Stimulated activated CD4-positive, alpha-beta T cell treated with anti-CD3 and anti-CD28 coated beads, TNF-alpha, amount 100 ng/mL, for 48 hours (primary cell): ENCODE data around the gene AK8.
A peak's percentile ranks its signal among the peaks of the same experiment; 100 is the strongest.

Experiments
- DNase-seq, 3 donors: peaks; one replicate each; pipeline ENCODE4 v3.0.0-alpha.2; 2020; ENCODE audit warnings: low read depth in 3 of 3

AK8 gene

DNA sequence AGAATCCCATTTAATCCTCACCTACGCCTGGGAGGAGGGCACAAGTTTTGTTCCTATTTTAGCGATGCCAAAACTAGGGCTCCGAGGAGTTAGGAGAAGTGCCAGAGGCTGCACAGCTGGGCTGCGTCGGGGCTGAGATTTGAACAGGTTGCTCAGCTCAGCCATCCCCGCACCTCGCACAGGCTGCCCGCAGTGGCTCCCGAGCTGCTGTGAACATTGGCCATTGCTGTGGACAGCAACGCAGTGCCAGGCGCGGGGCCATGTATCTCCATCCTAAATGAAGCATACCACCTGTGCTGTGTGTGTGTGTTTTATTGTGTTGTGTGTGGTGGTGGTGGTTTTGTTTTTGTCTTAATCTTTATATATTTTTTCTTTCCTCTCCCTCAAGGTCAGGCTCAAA, 52.0 kb downstream of the AK8 start:
- no peak for DNase-seq

DNA sequence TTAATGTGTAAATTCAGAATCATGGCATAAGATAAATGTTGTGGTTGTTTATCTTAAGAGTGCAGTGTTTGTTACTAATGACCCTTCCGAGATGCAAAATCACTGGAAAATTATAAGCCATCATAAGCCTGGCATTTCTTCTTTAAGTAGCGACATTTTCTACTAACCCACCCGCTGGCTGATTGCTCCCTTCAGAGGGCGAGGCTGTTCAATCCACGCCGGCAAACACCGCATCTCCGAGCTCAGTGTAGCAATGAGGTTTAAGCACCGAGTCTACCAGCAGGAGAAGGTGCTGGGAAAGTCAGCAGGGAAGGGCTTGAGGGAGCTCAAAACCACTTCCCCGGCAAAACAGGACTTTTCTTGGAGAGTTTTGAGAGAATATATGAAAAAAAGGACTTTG, 52.7 kb downstream of the AK8 start:
- no peak for DNase-seq

DNA sequence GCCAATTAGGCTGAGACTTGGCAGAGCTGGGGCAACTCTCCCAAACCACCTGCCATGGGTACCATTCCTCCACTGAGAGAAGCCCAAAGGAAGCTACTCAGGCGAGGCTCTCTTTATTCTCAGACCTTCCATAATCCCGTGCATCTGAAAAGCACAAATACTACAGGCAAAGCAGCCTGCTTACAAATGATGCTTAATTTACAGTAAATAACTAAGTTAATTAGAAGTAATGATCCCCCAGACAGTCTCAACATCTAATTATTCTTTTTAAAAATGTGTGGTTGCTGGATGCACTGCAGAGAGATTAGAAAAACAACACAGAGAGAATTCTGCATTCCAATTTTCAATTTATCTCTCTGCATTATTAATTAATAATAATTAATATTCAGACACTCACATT, 53.1 kb downstream of the AK8 start:
- DNase-seq, result no peak

DNA sequence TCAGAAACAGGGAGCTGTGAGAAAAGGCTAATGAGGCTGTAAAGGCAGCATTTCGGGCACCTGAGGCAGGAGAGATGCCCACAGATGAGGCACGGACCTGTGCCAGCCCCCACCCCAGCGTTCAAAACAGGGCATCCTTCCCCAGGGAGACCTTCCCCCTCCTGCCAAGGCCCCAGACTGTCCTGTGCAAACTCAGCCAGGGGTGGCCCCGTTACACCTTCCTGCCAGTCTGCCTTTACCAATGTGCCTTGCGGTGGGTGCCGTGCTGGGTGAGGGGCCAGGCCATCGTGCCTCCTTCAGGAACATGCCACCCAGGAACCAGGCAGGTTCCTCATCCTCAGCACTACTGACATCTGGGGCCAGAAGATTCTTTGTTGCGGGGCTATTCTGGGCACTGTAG, 53.9 kb downstream of the AK8 start:
- DNase-seq, result no peak

DNA sequence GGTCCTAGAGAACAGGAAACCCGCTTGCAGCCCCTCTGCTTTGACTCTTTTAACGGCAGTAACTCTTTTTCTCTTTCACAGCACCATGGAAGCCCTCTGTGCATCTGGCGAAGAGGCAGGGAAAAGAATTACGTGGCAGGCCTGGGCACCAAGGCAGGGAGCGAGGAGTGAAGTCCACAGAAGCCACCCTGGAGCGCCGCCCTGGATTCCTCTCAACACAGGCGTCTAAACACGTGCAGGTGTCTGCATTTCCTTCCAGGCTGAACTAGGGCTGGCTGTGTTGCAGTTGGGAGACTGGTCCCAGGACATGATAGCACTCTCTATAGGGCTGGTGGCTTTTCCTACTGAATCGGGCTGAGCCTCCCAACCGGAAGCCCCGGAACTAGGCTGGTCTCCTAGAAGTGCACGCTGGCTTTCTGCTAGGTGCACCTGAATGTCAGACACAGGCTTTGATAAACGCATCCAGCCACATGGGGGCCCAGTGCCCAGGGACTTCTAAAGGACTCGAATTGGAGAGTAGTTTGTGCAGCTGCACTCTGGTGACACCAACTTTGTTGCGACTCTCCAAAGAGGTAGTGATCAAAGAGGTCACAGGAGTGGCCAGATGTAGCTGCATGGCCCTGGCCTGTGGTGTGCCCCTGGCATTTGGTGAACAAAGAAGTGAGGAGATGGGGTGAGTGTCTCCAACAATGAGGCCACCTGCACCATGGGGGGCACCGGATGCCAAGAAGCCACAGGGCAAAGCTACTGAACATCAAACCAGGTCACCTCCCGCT, 54.5 kb downstream of the AK8 start:
- DNase-seq, result no peak

DNA sequence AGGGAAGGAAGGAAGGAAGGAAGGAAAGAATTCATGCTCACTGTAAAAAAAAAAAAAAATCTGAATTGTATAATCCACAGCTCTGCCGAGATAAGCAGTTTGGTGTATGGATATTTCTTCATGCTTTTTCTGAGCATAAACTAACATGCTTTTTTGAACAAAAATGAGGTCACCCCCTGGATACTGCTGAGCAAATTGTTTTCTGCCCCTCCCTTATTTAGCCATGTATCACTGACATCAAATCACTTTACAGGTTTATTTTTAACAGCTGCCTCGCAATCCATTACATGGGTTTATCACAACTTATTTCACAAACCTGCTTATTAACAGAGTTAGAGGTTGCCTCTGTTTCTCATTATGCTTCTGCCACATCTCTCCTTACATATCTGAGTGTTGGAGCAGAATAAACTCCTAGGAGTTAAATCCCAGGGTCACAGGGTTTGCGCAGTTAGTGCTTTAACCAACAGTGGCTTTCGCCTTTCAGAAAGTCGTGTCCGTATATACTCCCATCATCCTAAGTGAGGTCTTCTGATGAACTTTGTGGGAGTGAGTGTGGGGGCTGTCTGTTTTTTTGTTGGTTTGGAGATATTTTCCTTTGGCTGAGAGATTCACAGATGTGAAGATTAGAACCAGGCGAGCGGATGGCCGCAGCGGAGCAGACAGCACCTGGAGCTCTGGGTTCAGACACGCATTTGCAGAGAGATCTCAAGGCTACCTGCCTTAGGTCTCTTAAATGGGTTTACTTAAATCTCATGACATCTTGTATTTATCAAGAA, 57.7 kb downstream of the AK8 start:
- DNase-seq, result no peak

DNA sequence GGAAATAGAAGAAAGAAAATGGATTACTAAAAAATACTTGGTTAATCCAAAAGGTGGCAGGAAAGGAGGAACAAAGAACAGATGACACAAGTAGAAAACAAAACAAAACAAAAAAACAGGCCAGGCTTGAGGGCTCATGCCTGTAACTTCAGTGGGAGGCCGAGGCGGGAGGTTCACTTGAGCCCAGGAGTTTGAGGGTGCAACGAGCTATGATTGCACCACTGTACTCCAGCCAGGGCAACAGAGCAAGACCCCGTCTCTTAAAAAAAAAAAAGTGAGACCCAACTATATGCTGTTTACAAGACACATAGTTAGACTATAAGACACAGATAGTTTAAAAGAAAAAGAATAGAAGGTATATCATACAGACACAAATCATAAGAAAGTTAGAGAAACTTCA, 59.5 kb downstream of the AK8 start:
- no peak for DNase-seq

DNA sequence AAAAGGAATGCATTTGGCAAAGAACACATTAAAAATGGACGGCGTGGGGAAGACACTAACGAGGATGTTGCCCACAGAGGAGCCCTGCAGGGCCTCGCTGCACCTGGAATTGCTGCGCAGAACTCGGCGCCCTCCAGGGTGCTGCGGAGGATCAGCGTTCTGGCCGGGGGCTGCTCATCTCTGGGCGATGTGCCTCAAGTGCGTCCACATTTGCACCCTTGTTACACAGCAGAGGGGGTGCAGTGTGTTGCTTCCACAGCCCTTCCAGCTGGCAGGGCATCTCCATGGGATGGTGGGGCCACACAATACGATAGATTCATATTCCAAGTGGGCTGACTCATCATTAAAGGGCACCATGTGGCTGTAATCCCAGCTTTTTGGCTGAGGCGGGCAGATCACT, 63.1 kb downstream of the AK8 start:
- no peak for DNase-seq

DNA sequence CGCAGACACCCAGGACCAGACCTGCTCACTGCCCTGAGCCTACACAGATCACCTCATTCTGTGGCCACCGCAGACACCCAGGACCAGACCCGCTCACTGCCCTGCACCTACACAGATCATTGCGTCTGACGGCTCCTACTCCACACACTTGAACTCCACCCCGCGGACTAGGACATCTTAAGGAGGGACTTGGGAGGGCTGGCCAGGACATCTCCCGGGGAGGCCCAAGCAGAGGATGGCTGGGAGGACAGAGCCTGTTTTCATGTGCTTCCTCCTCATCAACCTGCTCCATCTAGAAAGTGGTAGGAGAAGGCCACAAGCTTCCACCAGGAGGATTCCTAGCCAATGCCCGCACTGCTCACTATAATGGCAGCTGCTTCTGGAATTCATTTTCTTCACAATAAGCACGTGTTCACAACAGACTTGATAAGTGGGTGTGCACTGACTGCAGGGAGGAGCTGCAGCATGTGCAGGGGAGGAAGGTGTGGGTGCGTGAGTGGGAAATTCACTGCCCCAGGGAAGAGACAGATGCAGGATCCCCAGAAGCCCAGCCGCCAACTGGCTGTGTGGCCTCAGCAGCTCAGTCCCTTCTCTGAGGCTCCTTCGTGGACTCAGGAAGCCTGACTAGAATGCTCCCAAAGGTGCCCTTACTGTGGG, 64.8 kb downstream of the AK8 start:
- DNase-seq, result no peak

DNA sequence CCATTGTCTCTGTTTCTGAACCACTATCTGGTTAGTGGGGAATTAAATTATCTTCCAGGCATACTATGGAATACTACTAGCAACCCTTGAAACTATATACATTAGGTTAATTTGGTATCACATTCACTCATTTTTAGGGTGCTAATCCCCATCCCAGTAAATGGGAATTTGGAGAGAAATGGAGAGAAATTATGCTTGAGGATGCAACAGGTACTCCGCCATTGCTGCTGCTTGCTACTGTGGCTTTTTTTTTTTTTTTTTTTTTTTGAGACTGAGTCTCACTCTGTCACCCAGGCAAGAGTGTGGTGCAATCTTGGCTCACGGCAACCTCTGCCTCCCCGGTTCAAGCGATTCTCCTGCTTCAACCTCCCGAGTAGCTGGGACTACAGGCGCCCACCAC, 66.1 kb downstream of the AK8 start:
- DNase-seq, result no peak

DNA sequence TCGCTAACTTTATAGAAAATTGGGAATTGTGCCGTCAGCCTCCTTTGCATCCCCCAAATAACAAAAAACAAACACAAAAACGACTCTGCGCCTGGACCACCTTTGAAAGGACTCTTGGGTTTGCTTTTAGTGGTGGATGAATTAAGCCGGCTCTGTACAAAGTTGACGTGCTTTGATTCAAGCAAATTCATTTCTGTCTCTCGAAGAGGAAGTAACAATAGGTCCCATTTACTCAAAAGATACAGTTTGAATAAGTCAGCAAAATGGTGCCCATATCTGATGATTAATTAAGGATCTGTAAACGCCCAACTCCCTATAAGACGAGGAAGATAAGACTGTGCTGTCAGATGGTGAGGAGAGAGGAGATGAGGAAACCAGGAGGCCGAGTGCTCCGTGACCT, 67.8 kb downstream of the AK8 start:
- no peak for DNase-seq

DNA sequence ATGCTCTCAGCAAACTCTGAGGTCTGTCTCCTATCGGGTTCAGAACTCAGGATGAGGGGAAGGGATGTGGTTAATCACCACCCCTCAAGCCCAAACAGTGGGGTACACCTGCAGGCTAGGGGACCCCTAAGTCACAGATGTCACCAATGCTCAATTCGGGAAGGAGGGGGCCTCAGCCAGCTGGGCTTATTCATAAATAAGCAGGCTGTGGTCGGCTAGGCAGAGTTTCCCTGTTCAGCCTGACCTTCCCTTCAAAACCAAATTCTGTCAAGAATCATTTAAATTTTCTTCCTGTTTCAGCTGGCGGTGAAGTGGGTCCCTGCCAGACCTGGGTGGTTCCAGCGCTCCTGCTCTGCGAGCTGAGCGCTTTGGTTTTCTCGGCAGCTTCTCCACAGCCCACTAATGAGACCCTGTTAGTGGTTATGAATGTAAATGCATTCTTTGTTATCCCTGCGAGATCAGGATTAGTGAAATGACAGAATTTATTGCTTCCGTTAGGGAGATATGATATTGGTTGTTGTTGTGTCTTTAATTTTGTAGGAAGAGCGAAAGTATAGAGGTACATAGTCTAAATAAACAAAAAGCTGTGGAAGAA, 68.3 kb downstream of the AK8 start:
- DNase-seq, result no peak

DNA sequence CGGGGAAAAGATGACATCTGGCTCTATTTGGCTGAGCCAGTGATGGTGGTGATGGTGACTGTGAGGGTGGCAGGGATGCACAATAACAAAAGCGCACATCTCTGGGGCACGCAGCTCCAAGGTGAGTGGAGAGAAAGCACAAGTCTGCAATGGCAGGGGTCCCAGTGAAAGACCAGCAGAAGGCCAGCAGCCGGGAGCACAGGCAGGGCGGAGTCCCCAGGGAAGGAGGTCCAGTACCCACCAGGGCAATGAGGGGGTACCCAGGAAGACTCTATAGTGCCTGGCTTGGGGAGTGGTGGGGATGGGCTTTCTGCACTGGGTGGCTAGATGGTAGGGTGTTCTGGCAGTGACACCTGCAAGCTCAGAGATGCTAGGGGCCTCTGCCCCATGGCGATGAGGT, 69.4 kb downstream of the AK8 start:
- DNase-seq, result no peak

DNA sequence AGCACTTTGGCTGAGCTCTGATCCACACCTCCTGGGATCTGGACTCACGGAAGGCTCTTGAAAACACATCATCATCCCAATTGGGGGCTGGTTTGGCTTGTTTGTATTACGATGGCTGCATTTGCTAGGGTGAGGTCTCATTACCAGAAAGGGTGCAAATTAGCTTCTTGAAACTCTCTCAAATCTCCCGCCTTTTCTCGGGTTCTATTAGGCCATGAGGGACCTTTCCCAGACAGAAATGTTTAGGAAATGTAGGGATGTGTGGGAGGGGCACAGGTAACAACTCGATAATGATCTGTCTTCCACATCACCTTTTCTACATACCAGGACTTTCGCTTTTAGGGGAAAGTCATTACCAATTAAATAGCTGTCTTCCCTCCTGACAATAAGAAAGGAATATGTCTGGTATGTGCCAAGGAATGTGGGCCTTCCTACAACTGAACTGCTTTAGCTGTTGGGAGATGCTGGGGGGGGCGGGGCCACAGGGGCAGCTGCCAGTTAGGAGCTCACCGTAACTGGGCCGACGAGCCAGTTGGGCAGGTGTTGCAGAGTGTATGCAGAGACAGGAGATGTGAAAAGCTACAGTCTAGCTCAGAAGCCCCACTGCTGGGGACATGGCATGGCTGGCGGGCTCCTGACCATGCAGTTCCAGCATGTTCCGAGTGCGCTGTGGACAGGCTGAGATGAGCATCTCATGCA, 71.2 kb downstream of the AK8 start:
- DNase-seq, result no peak

DNA sequence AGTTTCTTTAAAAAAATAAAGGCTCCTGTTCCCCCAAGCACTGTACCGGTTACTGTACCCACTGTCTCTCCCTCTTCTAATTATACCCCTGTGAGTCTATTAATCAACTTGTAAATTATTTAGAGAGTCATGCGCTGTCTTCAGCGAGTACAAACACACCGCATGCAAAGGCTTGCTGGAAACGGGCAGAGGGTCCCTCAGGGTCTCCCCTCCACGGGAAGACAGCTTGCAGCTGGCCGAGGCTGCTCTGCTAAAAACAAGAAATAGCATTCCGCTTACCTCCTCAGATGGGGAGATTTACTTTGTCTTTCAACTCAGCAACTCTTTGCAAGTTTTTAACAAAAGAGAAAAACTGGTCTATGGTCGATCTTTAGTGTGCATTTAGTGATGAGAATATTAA, 71.8 kb downstream of the AK8 start:
- DNase-seq, result no peak

DNA sequence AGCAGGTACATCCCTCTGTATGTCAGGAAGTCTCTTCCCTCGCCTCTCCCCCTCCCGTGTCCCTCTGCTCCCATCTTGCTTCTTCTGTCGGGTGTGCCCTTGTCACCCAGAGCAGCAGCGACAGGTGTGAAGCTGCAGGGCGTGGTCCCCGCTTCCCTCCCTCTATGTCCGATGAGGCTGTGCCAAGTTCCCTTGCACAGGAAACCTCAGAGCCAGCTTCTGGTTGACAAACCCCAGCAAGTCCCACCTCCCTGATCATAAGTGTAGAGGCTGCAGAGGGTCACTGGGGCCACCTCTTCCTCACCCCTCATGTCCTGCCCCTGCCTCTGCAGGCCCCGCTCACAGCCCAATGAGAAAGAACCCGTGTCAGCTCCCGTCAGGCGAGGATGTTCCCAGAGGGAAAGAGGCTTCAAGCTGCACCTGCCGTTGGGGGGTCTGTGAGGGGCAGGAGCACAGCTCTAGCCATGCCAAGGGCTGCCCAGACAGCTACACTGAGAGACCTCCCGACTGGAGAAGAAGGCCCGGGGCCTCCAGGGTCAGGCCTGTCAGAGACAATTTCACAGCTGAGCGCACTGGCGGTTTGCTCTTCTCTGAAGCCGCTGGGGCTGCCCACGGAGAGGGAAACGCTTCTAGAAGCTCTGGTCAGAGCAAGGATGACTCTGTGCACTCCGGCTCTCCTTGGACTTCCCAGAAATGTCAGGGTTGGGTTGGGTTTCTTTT, 73.3 kb downstream of the AK8 start:
- DNase-seq, result no peak

DNA sequence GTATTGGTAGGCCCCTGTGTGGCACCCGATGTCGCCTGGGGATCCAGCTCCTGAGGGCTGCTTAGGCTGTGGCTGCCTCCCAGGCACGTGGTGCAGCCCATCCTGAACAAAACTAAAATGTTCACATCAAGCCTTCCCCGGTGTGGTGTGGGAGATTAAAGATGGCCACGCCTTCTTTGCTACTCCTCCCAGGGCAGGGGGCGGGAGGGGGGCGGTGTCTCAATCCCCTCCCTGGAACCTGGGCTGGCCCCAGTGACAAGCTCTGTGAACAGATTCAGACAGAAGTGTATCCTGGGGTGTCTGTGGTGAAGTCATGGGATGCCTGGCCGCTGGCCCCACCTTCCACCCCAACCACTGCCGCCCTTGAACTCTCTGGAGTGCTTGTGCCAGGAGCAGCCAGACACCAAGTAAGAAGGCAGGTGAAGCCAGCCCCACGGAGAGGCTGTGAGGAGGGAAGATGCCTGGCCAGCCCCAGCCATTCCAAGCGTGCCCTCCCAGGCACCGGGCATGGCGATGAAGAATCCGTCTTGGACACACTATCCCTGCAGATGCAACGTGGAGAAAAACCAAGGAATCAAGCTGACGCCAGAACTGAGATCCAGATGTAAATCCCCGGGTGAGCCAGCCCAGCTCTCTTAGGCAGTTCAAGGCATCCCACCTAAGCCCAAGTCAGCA, 75.8 kb downstream of the AK8 start:
- DNase-seq, result no peak

DNA sequence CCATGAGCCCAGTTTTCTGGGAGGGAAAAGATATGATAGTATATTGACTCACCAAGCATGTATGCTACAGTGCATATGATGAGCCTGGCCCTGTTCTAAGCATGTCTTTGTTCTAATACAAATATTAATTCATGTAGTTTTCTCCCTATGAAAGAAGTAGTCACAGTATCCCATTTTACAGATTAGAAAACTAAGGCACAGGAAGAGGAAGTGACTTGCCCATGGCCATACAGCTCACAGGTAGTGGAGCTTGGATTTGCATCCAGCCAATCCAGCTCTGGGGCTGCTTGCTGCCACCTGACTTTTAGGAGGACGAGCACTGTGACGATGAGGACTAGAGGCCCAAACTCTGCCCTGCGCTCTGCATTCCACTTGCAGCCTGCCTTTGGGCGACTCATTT, 76.4 kb downstream of the AK8 start:
- no peak for DNase-seq

DNA sequence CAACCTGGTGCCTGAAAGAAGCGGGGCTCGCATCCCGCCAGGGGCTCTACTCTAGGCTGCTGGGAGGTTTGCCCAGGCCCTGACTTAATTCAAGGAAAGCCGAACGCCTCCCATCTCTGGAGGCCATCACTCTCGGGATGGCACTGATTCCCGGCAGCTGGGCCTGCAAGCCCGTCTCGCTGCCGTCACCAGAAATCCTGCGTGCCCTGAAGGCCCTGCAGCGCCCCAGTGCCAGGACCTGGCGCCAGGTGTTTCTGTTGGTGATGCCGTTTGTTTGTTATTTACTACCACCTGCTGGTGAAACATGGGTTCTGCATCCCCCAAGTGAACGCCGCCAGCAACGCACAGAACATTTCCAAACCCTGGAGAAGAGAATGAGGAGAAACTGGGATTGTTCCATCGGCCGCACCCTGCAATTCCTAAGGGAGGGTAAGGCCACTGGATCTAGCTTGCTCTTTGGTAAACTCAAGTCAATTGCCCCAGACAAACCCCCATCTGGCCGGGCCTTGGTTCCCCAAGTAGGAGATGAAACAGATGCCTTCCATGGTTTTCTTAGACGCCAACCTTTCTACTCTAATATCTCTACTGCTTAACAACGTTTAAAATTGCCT, 77.9 kb downstream of the AK8 start:
- DNase-seq, result peak; percentile 38 to 49 (median 46)
